Activated CD4-positive, alpha-beta T cell treated with anti-CD3 and anti-CD28 coated beads for 36 hours (primary cell): ENCODE data around the gene ENC1. TPM values are rescaled to one million over a fixed set of nuclear protein-coding genes. Genes with fewer than 3 reads are reported as not detected.
A peak's percentile ranks its signal among the peaks of the same experiment; 100 is the strongest.

ENCODE experiments used
- ATAC-seq: fragments of 200-7000 bp; cut with Tn5 transposase; one replicate; pipeline ENCODE4 v1.10.0; 2021; ENCODE audit warnings: mild to moderate bottlenecking, moderate library complexity
- CTCF ChIA-PET: fragments of 350-600 bp; sonication (Branson Sonifier 250); formaldehyde crosslinking; loops from one replicate; lab custom pipeline; 2021; ENCODE audit warnings: antibody characterized with exemption; lab: Charles Lee
- POLR2A ChIA-PET: fragments of 350-600 bp; sonication (Branson Sonifier 250); formaldehyde crosslinking; loops from one replicate; lab custom pipeline; 2021; ENCODE audit warnings: antibody characterized with exemption, inconsistent platforms; lab: Charles Lee
- DNase-seq: peaks from one replicate; pipeline ENCODE4 v3.0.0-alpha.2; 2020
- H3K27ac Mint-ChIP-seq: one replicate; pipeline ENCODE4 v1.8.0; 2021; ENCODE audit warnings: mixed read lengths
- H3K27me3 Mint-ChIP-seq: one replicate; pipeline ENCODE4 v1.8.0; 2021; ENCODE audit warnings: mixed read lengths
- H3K36me3 Mint-ChIP-seq: one replicate; pipeline ENCODE4 v1.8.0; 2021; ENCODE audit warnings: low read depth, mixed read lengths
- H3K4me1 Mint-ChIP-seq: one replicate; pipeline ENCODE4 v1.8.0; 2021; ENCODE audit warnings: mixed read lengths
- H3K4me3 Mint-ChIP-seq: one replicate; pipeline ENCODE4 v1.8.0; 2021; ENCODE audit warnings: mild to moderate bottlenecking, moderate library complexity, mixed read lengths
- H3K9me3 Mint-ChIP-seq: one replicate; pipeline ENCODE4 v1.8.0; 2021; ENCODE audit warnings: low read depth, mixed read lengths
- intact Hi-C, 2 experiments: fragments of 100-400 bp; cut with DNase I in 1 of 2; cut with micrococcal nuclease in 1 of 2; formaldehyde crosslinking; loops; one replicate each; pipeline versions ENCODE4 v1.14.2 to v1.15.1; 2022 to 2024; cut with DNase I, micrococcal nuclease
- total RNA-seq, 2 experiments: library from RNA; stranded (reverse); gene quantifications; one replicate each; pipeline ENCODE4 v1.2.3, GENCODE V29; 2021

Gene ENC1
- total RNA-seq, 2 experiments from 2014 or later, result 0.48 to 0.67 TPM

- peak; percentile 16 for ATAC-seq
- peaks cover 13% of the 10 kb centered on the region for H3K27me3 Mint-ChIP-seq
- no peaks in the 10 kb centered on the region for H3K9me3 Mint-ChIP-seq
- no peaks in the 10 kb centered on the region for H3K36me3 Mint-ChIP-seq
- peak overlapping the region; percentile 15 for H3K27ac Mint-ChIP-seq
- peak; percentile 66 for DNase-seq
- H3K4me1 Mint-ChIP-seq, result peaks cover 32% of the 10 kb centered on the region
- CTCF ChIA-PET, result interaction anchor here (0.8 to 2.5 kb wide), 9 partner anchors 8 to 738 kb away, joined by 3 to 6 read pairs (median 4); no protein-coding TSS in a partner anchor
- POLR2A ChIA-PET, result interaction anchor here (0.8 to 1.4 kb wide), 3 partner anchors 11 to 62 kb away, joined by 4 to 7 read pairs (median 7); no protein-coding TSS in a partner anchor
- intact Hi-C loops, result loop anchor here in 1 of 2 experiments (1.0 to 10.0 kb wide), 5 partner anchors 44 to 846 kb away; partner anchors contain the start of gene HEXB
- peak overlapping the region; percentile 72 for H3K4me3 Mint-ChIP-seq
Measured at GRCh38 chr5:74640954-74641734, 616 bp upstream of the ENC1 start.

- H3K27ac Mint-ChIP-seq, result peak overlapping the region; percentile 20
- peaks cover 32% of the 10 kb centered on the region for H3K4me1 Mint-ChIP-seq
- peak; percentile 57 for ATAC-seq
- no peaks in the 10 kb centered on the region for H3K36me3 Mint-ChIP-seq
- no peaks in the 10 kb centered on the region for H3K9me3 Mint-ChIP-seq
- ChIA-PET CTCF (interaction anchor here (0.5 to 2.5 kb wide), 10 partner anchors 9 to 737 kb away, joined by 3 to 7 read pairs (median 4); no protein-coding TSS in a partner anchor), POLR2A (interaction anchor here (0.8 to 1.4 kb wide), 3 partner anchors 10 to 60 kb away, joined by 4 to 7 read pairs (median 7); no protein-coding TSS in a partner anchor)
- peak overlapping the region; percentile 72 for H3K4me3 Mint-ChIP-seq
- peak; percentile 70 for DNase-seq
- H3K27me3 Mint-ChIP-seq, result peaks cover 15% of the 10 kb centered on the region
- intact Hi-C loops, result loop anchor here (1.0 to 10.0 kb wide), 8 partner anchors 9 to 845 kb away; partner anchors contain the start of gene HEXB (in 1 of the 2)
Measured at GRCh38 chr5:74639807-74640449, 600 bp downstream of the ENC1 start.

GRCh38 chr5:74638970-74639806 is 1.3 kb downstream of the ENC1 start:
- H3K4me1 Mint-ChIP-seq, result peaks cover 32% of the 10 kb centered on the region
- peak overlapping the region; percentile 14 for H3K27ac Mint-ChIP-seq
- peak; percentile 26 for DNase-seq
- H3K36me3 Mint-ChIP-seq, result no peaks in the 10 kb centered on the region
- H3K27me3 Mint-ChIP-seq, result peaks cover 15% of the 10 kb centered on the region
- intact Hi-C loops, result loop anchor here (1.0 kb wide), 3 partner anchors 8 to 60 kb away; no protein-coding TSS in a partner anchor
- H3K4me3 Mint-ChIP-seq, result peak overlapping the region; percentile 72
- ChIA-PET CTCF (interaction anchor here (0.8 to 2.5 kb wide), 4 partner anchors 18 to 736 kb away, joined by 3 to 7 read pairs (median 5); no protein-coding TSS in a partner anchor), POLR2A (no interaction called here)
- ATAC-seq, result peak; percentile 56
- no peaks in the 10 kb centered on the region for H3K9me3 Mint-ChIP-seq

GRCh38 chr5:74638544-74638969 is 2.0 kb downstream of the ENC1 start:
- no peaks in the 10 kb centered on the region for H3K36me3 Mint-ChIP-seq

GRCh38 chr5:74636552-74636951 is 4.0 kb downstream of the ENC1 start:
- POLR2A ChIA-PET, result no interaction called here
- H3K36me3 Mint-ChIP-seq, result no peaks in the 10 kb centered on the region
- peaks cover 40% of the 10 kb centered on the region for H3K4me1 Mint-ChIP-seq
- intact Hi-C loops, result no loop called here
- H3K27me3 Mint-ChIP-seq, result peaks cover 9% of the 10 kb centered on the region
- CTCF ChIA-PET, result no interaction called here
- no peak overlapping the region for H3K4me3 Mint-ChIP-seq
- DNase-seq (no peak), ATAC-seq (no peak)
- no peaks in the 10 kb centered on the region for H3K9me3 Mint-ChIP-seq
- no peak overlapping the region for H3K27ac Mint-ChIP-seq

More at GRCh38 chr5:74638544-74638969, 2.0 kb downstream of the ENC1 start:
- POLR2A ChIA-PET, result no interaction called here
- DNase-seq (no peak), ATAC-seq (no peak)
- H3K9me3 Mint-ChIP-seq, result no peaks in the 10 kb centered on the region
- no peak overlapping the region for H3K27ac Mint-ChIP-seq
- intact Hi-C loops, result no loop called here
- CTCF ChIA-PET, result interaction anchor here (1.0 kb wide), 1 partner anchor 15 kb away, joined by 3 read pairs; no protein-coding TSS in a partner anchor
- H3K27me3 Mint-ChIP-seq, result peaks cover 15% of the 10 kb centered on the region
- no peak overlapping the region for H3K4me3 Mint-ChIP-seq
- peaks cover 32% of the 10 kb centered on the region for H3K4me1 Mint-ChIP-seq

- peaks cover 7% of the 10 kb centered on the region for H3K27me3 Mint-ChIP-seq
- DNase-seq (no peak), ATAC-seq (no peak)
- no peak overlapping the region for H3K4me3 Mint-ChIP-seq
- H3K4me1 Mint-ChIP-seq, result peaks cover 40% of the 10 kb centered on the region
- H3K9me3 Mint-ChIP-seq, result no peaks in the 10 kb centered on the region
- H3K36me3 Mint-ChIP-seq, result no peaks in the 10 kb centered on the region
- ChIA-PET POLR2A (no interaction called here), CTCF (no interaction called here)
- no peak overlapping the region for H3K27ac Mint-ChIP-seq
- intact Hi-C loops, result no loop called here
Measured at GRCh38 chr5:74636149-74636548, 4.4 kb downstream of the ENC1 start.

- Mint-ChIP-seq H3K36me3 (no peaks in the 10 kb centered on the region), H3K4me3 (no peak overlapping the region), H3K9me3 (no peaks in the 10 kb centered on the region), H3K4me1 (peaks cover 51% of the 10 kb centered on the region), H3K27ac (no peak overlapping the region), H3K27me3 (peaks cover 7% of the 10 kb centered on the region)
- DNase-seq (no peak), ATAC-seq (no peak)
- intact Hi-C loops, result loop anchor here in 1 of 2 experiments (5.0 kb wide), 1 partner anchor 317 kb away; no protein-coding TSS in a partner anchor
- ChIA-PET CTCF (interaction anchor here (0.5 to 1.6 kb wide), 4 partner anchors 9 to 96 kb away, joined by 3 to 6 read pairs (median 4); no protein-coding TSS in a partner anchor), POLR2A (interaction anchor here (0.6 kb wide), 1 partner anchor 23 kb away, joined by 4 read pairs; no protein-coding TSS in a partner anchor)
Measured at GRCh38 chr5:74634611-74635286, 5.8 kb downstream of the ENC1 start.

GRCh38 chr5:74633695-74634094 is 6.8 kb downstream of the ENC1 start:
- peaks cover 41% of the 10 kb centered on the region for H3K4me1 Mint-ChIP-seq
- peaks cover 7% of the 10 kb centered on the region for H3K27me3 Mint-ChIP-seq
- ChIA-PET CTCF (interaction anchor here (1.6 kb wide), 2 partner anchors 9 to 15 kb away, joined by 6 read pairs; no protein-coding TSS in a partner anchor), POLR2A (no interaction called here)
- H3K36me3 Mint-ChIP-seq, result no peaks in the 10 kb centered on the region
- no peak overlapping the region for H3K27ac Mint-ChIP-seq
- intact Hi-C loops, result loop anchor here in 1 of 2 experiments (5.0 kb wide), 1 partner anchor 316 kb away; no protein-coding TSS in a partner anchor
- no peaks in the 10 kb centered on the region for H3K9me3 Mint-ChIP-seq
- ATAC-seq (no peak), DNase-seq (no peak)
- H3K4me3 Mint-ChIP-seq, result no peak overlapping the region

GRCh38 chr5:74632947-74633356 is 7.6 kb downstream of the ENC1 start:
- intact Hi-C loops, result loop anchor here (1.0 to 5.0 kb wide), 2 partner anchors 54 to 316 kb away; no protein-coding TSS in a partner anchor
- CTCF ChIA-PET, result interaction anchor here (0.6 to 1.6 kb wide), 3 partner anchors 10 to 733 kb away, joined by 3 to 6 read pairs (median 3); no protein-coding TSS in a partner anchor
- Mint-ChIP-seq H3K36me3 (no peaks in the 10 kb centered on the region), H3K9me3 (no peaks in the 10 kb centered on the region), H3K4me3 (no peak overlapping the region), H3K4me1 (peaks cover 33% of the 10 kb centered on the region), H3K27ac (no peak overlapping the region), H3K27me3 (peaks cover 8% of the 10 kb centered on the region)
- DNase-seq (no peak), ATAC-seq (no peak)
- POLR2A ChIA-PET, result interaction anchor here (0.7 kb wide), 1 partner anchor 1770 kb away, joined by 3 read pairs; no protein-coding TSS in a partner anchor
